ENCODE measurements around the gene MYO15A. TPM values are rescaled to one million over a fixed set of nuclear protein-coding genes. Genes with fewer than 3 reads are reported as not detected.
A peak's percentile ranks its signal among the peaks of the same experiment; 100 is the strongest.

The MYO15A gene
- total RNA-seq, 1 experiment from 2014 or later: 0.16 TPM

DNA sequence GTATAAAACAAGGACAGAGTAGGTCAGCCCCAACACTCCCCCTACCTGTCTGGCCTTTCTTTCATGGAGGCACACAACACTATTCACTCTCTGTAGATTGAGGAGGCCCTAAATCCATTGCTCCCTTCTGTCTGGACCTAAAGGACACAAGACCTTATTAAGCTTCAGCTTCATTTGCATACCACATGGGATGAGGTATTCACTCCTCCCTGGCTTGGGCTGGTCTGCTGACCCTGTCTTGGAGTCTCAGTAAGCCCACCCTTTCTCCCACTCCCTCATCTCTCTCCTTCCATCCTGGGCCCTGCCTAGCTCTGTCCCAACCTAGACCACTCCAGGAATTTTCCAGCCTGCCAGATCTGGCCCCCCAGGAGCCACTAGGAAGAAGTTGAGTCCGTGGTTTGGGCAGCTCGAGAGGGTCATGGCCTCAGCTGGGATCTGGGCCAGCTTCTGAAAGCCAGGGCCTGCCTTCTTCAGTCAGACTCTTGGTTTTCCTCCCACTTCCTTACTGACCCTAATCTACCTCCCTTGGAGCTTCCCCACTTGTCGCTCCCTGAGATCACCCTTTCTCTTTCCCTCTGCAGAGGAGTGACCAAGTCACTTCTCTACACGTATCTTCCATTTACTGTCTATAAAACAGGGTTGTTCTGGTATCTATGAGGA, 110.3 kb downstream of the MYO15A start:
- in situ Hi-C loops (cut with HindIII; ENCODE audit: low pct_unique_long_range_greater_than_20kb, low sequenced_read_pairs): no loop called here

DNA sequence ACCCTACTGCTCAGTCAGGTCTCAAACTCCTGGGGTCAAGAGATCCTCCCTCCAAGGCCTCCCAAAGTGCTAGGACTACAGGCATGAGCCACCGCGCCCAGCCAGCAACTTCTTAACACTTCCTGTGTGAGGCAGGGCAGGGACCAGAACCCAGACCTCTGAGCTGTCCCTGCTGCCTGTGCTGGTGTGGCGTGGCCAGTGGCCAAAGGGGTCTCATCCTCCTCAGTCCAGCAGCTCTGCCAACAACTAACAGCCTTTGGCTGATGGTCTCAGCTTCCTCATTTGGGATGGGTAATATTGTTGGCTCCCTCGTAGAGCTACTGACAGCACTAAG, 115.5 kb downstream of the MYO15A start:
- DNase-seq (ENCODE audit: low read depth, low spot score): no peak
- in situ Hi-C loops (cut with HindIII; ENCODE audit: low pct_unique_long_range_greater_than_20kb, low sequenced_read_pairs): no loop called here

More for the DNA sequence above, 110.3 kb downstream of the MYO15A start:
- DNase-seq (ENCODE audit: low read depth, low spot score): no peak

DNA sequence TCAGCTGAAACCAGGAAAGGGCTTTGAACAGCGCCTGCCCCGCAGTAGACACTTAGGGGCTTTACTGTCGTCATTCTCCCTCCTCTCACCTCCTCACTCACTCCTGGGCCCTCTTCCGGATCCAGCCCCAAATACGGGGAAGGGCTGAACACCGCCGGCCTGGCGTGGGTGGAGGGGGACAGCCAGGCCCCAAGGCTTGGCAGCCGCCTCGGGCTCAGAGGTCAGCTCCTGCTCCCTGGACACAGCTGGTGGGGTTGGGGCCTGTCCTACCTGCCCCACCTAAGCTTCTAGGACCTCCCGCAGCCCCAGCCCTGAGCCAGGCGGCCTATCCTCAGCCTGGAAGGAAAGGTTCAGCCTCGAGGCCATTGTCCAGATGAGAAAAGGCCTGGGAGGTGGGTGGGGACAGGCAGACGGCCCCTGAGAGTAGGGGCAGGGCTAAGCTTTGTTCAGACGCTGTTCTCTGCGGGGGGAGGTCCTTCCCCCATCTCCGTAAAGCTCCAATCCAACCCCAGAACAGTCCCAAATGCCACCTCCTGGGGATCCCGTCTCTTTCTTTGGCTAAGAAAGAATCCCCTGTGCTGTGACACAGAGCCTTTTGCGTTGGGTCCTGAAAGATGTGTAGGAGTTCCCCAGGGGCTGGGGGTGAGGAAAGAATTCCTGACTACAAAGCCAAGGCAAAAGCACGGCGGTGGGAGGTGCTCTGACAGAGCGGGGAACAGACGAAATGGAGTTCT, 116.0 kb downstream of the MYO15A start:
- in situ Hi-C loops (cut with HindIII; ENCODE audit: low pct_unique_long_range_greater_than_20kb, low sequenced_read_pairs): no loop called here

DNA sequence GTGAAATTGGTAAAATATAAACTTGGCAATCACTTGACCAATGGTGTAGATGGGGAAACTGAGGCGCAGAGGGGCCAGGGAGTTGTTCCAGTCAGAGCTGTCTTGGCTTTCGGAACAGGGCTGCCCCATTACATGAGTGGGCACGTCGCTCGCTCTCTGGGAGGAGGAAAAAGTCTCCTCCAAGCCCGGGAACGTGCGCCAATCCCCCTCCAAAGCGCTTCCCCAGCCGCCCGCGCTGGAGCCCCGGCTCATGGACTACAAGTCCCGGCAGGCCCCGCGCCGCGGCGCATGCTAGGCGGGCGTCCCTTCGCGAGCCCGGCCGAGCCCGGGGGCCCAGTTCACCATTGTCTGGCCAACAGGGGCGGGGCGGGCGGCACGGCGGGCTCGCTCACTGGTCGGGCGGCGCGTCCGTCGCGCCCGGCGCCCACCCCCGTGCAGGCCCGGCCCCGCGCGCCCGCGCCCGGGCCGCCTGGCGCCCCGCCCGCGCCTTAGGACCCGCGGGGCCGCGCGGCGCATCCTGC, 116.6 kb downstream of the MYO15A start, which contains the start of gene LLGL1:
Gene LLGL1, plus strand, starts transcription at position 515 of the 521 bp plus-strand sequence. CDS start 48 bp downstream, outside the sequence.
- in situ Hi-C loops (cut with HindIII; ENCODE audit: low pct_unique_long_range_greater_than_20kb, low sequenced_read_pairs): no loop called here
- DNase-seq (ENCODE audit: low read depth, low spot score): peak; percentile 94

More for the DNA sequence above, 116.0 kb downstream of the MYO15A start:
- DNase-seq (ENCODE audit: low read depth, low spot score): no peak

DNA sequence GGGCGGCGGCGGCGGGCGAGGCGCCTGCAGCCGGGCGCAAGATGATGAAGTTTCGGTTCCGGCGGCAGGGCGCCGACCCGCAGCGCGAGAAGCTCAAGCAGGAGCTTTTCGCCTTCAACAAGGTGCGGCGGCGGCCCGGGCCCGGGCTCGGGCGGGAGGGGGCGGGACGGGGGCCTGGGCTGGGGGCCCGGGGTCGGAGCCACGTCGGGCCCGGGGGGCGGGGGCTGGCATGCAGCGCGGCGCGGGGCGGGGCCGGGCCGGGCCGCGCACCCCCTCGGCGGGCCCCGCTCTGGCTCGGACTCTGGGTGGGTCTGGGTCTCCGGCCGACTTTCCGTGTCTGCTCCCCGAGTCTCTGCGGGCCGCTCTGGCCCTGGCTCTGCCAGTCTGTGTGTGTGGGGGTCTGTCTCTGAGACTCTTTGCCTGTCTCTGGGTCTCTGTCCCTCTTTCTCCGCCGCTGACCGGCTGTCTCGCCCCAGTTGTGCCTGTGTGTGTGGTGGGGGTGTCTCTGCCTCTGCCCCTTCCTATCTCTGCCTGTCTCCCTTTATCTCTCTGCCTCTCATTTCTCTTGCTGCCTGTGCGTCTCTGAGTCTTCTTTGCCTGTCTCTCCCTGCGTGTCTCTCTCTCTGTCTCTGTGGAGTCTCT, 117.2 kb downstream of the MYO15A start:
- in situ Hi-C loops (cut with HindIII; ENCODE audit: low pct_unique_long_range_greater_than_20kb, low sequenced_read_pairs): no loop called here
- DNase-seq (ENCODE audit: low read depth, low spot score): peak; percentile 20

DNA sequence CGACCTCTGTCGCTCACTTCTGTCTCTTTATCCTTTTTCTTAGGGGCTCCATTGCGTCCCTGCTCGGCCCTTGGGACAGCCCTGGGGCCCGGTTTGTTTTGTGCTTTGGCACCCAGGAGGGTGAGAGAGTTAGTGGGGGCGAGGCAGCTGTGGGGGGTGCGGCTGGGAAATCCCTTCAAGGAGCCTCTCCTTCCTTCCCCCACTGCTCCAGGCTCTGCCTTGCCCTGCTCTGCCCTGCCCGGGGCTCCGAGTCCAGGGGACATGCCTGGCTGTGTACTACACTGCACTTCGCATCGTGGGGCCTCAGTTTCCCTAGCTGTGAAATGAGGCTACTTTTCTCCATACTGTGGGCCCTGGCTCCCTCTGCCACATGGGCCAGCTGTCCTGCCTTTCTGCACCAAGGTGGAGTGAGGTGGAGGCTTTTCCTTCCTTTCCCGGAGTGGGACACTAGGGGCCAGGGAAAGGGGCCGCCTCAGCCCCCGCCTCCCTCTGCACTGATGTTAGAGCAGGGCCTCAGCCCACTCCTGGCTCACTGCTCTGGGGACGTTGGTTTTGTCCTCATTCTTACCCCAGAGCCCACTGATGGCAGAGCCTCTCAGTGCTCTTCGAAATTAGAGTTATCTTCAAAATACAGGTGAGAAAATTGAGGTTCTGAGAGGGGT, 117.9 kb downstream of the MYO15A start:
- in situ Hi-C loops (cut with HindIII; ENCODE audit: low pct_unique_long_range_greater_than_20kb, low sequenced_read_pairs): no loop called here
- DNase-seq (ENCODE audit: low read depth, low spot score): no peak

DNA sequence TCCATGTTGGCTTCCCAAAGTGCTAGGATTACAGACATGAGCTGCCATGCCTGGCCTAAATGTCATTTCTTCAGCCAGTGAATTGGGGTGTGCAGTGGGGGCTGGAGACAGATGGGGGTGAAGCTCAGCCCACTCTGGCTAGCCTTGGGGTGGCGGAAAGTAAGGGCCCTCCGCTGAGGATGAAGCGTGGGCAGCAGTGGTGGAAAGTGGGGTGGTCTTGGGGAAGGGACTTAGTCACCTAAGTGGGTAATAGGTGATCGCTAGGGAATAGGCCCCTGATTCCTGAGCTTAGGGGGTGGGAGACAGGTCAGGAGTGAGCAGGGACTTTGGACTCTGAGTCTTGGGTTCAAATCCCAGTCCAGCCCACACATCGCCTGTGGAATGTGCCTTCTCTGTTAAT, 119.1 kb downstream of the MYO15A start:
- in situ Hi-C loops (cut with HindIII; ENCODE audit: low pct_unique_long_range_greater_than_20kb, low sequenced_read_pairs): no loop called here
- DNase-seq (ENCODE audit: low read depth, low spot score): no peak

DNA sequence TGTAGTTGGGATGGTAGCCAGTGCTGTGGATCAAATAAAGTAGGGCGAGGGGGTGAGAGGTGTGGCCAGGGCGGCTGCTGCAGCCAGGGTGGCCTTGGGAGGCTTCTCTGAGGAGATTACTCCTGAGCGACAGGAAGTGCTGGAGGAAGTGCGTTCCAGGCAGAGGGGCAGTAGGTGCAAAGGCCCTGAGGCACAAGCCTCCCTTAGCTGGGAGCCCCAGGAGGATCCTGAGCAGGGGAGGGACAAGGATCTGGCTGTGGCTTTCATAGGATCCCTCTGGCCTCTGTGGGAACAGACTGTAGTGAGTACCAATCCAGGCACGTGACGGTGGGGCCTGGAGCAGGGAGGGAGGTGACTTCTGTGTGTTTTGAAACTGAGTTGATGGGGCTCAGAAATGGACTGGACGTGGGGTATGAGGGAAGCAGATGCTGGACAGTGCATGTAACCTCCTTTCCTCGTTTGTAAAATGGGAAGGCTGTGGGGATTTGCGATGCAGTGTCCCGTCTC, 119.7 kb downstream of the MYO15A start:
- no peak for DNase-seq (ENCODE audit: low read depth, low spot score)
- in situ Hi-C loops (cut with HindIII; ENCODE audit: low pct_unique_long_range_greater_than_20kb, low sequenced_read_pairs): no loop called here

DNA sequence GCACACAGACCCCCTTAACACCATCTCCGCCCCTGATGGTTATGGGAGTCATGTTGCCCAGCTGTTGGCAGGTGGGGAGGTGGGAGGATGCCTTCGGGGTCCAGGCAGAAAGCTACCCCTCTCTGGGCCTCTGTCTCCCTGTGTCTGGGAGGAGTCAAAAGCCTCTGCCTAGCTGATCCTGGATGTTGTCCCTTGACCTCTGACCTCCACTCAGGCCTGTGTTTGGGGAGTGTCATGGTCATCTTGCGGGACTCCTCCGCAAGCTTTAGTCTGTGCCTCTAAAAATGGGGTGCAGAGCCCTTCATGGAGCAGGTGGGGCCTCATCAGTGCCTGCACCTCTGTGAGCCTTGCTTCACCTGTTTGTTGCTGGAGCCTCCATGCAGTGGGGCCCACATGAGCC, 120.7 kb downstream of the MYO15A start:
- in situ Hi-C loops (cut with HindIII; ENCODE audit: low pct_unique_long_range_greater_than_20kb, low sequenced_read_pairs): no loop called here
- no peak for DNase-seq (ENCODE audit: low read depth, low spot score)

Other genes starting within 250 kb of the MYO15A start
- 7.7 and 9.7 TPM in 2 replicates for gene TOM1L2, start 136.4 kb upstream of the MYO15A start, total RNA-seq (2014; rRNA removed; shearing (Covaris generic))
- 1.1 and 1.2 TPM in 2 replicates for gene DRC3, start 135.9 kb upstream of the MYO15A start, total RNA-seq (2014; rRNA removed; shearing (Covaris generic))
- 26.6 and 27.7 TPM in 2 replicates for gene ATPAF2, start 69.6 kb upstream of the MYO15A start, total RNA-seq (2014; rRNA removed; shearing (Covaris generic))
- 6.3 and 6.8 TPM in 2 replicates for gene GID4, start 69.3 kb upstream of the MYO15A start, total RNA-seq (2014; rRNA removed; shearing (Covaris generic))
- 43.0 and 44.2 TPM in 2 replicates for gene DRG2, start 20.8 kb upstream of the MYO15A start, total RNA-seq (2014; rRNA removed; shearing (Covaris generic))
- 85.5 and 97.6 TPM in 2 replicates for gene ALKBH5, start 75.1 kb downstream of the MYO15A start, total RNA-seq (2014; rRNA removed; shearing (Covaris generic))
- gene LLGL1, start 116.9 kb downstream of the MYO15A start, total RNA-seq (2014; rRNA removed; shearing (Covaris generic)): 16.9 and 18.0 TPM in 2 replicates
- 96.0 and 113 TPM in 2 replicates for gene FLII, start 150.0 kb downstream of the MYO15A start, total RNA-seq (2014; rRNA removed; shearing (Covaris generic))
- gene MIEF2, start 151.9 kb downstream of the MYO15A start, total RNA-seq (2014; rRNA removed; shearing (Covaris generic)): 5.4 TPM in 2 replicates
- gene TOP3A, start 206.2 kb downstream of the MYO15A start, total RNA-seq (2014; rRNA removed; shearing (Covaris generic)): 31.8 and 32.0 TPM in 2 replicates
- gene SMCR8, start 206.5 kb downstream of the MYO15A start, total RNA-seq (2014; rRNA removed; shearing (Covaris generic)): 22.0 and 23.1 TPM in 2 replicates